D721Med (cell line): ENCODE data around the gene CAVIN3.

Source experiments
- DNase-seq: peaks from one replicate; pipeline ENCODE4 v3.0.0; 2011; ENCODE audit warnings: low spot score; ENCODE audit not compliant: insufficient read length
- FAIRE-seq: peaks from 2 replicates; lab custom pipeline; 2011; peaks lifted over from hg19 to GRCh38; lab: Jason Lieb, UNC
- CTCF ChIP-seq: IDR thresholded peaks from 2 replicates; pipeline ENCODE4 v1.5.1; 2012; ENCODE audit warnings: mild to moderate bottlenecking, control low read depth; ENCODE audit not compliant: insufficient read depth; ENCODE audit errors: missing control alignments

Gene CAVIN3

GRCh38 chr11:6356503-6357055 lies 36.3 kb upstream of the CAVIN3 start:
- FAIRE-seq (no peak), DNase-seq (no peak)
- no peak for TF ChIP-seq CTCF

- TF ChIP-seq CTCF: no peak
- DNase-seq (no peak), FAIRE-seq (no peak)
Observed at GRCh38 chr11:6354651-6355485, 34.6 kb upstream of the CAVIN3 start.

GRCh38 chr11:6353367-6353987 lies 33.2 kb upstream of the CAVIN3 start:
- no peak for FAIRE-seq
- no peak for DNase-seq
- peak; percentile 89 for TF ChIP-seq CTCF

GRCh38 chr11:6351782-6352382 lies 31.6 kb upstream of the CAVIN3 start:
- no peak for DNase-seq
- no peak for FAIRE-seq
- TF ChIP-seq CTCF: no peak

GRCh38 chr11:6350486-6350885 lies 30.2 kb upstream of the CAVIN3 start:
- no peak for FAIRE-seq
- TF ChIP-seq CTCF: no peak
- DNase-seq: no peak

- DNase-seq: no peak
- no peak for FAIRE-seq
- TF ChIP-seq CTCF: no peak
Observed at GRCh38 chr11:6350043-6350442, 29.7 kb upstream of the CAVIN3 start.
